Globus pallidus (tissue), 1 donor: ENCODE measurements around the gene TBCC.

ENCODE experiments used
- DNase-seq: peaks from one replicate; pipeline ENCODE4 v3.0.0-alpha.2; 2015; ENCODE audit warnings: low spot score

Gene TBCC

DNA sequence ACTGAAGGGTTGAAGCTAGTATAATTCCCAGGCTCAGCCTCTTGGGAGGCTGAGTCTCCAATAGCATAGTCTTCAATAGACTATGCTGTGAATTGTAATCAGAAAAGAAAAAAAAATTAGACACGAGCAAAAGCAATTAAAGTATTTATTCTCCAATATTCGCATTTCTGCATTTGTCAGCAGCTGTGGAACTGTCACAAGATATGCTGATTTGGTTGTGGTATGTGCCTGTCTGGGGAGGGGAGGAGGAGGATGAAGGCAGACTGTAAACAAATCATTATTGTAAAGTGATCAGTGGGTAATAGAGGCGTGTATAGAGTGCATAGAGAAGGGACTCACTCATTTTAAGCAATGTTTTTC is 25.8 kb upstream of the TBCC start:
- DNase-seq: no peak

DNA sequence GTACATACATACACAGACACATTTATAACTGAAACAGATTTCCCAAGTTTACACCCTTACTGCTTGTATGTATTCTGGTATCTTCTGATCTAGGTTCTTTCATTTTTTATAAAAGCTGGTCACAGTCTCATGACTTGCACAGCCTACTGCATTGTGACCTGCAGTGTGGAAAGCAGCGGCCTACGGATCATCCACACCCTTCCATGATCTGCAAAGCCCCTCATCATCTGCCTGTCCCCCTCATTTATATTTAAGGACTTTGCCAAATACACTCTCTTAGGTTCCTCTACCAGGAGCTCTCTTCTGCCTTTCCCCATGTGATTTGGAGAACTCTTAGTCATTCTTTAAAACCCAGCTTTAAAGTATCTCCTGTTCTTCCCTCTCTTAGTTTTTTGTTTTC is 23.9 kb upstream of the TBCC start:
- no peak for DNase-seq

DNA sequence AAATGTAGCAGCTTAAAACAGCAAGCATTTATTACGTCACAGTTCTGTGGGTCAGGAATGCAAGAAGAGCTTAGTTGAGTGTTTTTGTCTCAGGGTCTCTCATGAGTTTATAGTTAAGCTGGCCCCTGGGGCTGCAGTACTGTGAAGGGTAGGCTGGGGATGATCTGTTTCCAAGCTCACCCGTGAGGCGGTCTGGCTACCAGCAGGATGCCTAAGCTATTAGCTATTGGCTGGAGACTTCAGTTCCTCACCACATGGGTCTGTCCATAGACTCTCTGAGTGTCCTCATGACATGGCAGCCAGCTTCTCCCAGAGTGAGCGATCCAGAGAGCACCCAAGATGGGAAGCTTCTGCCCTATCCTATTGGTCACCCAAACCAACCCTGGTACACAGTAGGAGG is 23.1 kb upstream of the TBCC start:
- no peak for DNase-seq

DNA sequence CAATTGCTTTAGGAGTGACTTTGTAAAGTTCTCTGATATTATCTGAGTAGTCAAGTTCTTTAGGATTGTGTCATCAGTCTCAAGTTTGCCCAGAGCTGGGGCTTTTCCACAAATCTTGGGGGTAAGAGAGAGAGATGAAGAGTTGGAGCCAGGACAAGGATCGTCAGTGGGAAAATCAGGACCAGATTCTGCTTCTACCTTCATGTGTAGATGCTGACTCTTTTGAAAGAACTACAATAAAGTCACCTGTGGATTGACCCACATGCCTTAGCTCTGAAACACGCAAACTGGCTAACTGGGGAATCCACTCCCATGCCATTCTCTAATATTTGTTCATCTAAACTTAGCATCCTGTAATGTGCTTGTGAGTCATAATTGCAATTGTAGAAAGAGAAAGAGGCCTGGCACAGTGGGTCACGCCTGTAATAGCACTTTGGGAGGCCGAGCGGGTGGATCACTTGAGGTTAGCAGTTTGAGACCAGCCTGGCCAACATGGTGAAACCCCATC is 20.3 kb upstream of the TBCC start:
- DNase-seq: no peak

DNA sequence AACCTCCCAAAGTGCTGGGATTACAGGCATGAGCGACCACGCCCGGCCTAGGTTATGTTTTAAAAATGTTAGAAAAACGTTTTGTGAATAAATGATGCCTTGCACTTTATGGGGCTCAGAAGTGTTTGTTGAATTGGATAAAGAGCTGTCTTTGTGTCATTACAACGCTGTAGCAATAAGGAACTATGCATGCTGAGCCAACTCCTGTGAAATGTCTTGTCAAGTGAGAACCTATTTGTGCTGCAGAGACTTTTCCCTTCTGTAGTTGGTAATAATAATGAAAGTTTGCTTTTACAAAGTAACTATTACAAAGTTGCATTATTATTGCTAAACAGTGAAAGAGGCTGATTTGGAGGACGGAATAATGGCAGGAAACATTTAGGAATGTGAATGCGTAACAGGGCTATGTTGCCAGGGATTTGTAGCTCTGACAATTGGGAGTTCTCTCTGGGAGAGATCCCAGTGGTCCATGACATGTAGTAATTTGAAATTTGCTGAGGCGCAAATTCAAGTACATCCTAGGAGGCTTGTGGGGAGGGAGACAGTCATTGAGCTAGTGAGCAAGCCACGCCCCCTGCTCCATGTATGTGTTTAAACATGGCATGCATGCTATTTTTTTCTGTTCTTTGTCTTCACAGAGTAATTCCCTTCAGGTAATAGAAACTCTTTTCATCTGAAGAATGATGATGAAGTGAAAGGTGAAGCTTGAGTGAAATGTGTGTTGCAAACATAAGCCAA is 19.2 kb upstream of the TBCC start:
- DNase-seq: no peak

DNA sequence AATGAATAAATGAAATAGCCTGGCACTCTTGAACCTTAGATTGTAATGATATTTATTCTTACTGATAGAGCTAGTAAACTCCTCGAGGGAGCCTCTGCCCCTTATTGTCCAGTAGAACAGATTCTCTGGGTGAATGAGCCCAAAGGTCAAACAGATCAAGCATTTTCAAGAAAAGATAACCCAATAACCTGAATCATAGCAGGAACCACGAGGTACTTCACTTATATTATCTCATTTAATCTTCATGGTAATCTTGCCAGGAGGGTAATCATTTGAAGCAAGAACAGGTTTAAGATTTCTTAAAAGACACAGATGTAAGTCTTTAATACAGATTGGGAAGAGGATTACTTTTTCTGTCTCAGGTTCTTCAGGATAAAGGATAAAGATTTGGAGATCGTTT is 17.0 kb upstream of the TBCC start:
- DNase-seq: no peak

DNA sequence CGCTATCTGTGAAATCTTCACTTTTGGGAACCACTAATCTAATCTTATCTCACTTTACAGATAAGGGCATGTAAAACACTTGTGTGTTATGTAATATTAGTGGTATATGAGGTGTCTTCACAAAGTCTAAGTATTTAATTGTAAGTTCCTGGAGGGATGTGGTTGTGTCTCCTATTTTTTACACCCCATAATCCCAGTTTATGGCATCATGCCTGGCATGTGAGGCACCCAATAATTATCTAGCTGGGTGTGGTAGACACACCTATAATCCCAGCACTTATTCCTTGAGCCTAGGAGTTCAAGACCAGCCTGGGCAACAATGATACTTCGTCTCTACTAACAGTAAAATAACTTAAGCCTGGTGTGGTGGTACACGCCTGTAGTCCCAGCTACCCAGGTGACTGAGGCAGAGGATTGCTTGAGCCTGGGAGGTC is 16.5 kb upstream of the TBCC start:
- no peak for DNase-seq

DNA sequence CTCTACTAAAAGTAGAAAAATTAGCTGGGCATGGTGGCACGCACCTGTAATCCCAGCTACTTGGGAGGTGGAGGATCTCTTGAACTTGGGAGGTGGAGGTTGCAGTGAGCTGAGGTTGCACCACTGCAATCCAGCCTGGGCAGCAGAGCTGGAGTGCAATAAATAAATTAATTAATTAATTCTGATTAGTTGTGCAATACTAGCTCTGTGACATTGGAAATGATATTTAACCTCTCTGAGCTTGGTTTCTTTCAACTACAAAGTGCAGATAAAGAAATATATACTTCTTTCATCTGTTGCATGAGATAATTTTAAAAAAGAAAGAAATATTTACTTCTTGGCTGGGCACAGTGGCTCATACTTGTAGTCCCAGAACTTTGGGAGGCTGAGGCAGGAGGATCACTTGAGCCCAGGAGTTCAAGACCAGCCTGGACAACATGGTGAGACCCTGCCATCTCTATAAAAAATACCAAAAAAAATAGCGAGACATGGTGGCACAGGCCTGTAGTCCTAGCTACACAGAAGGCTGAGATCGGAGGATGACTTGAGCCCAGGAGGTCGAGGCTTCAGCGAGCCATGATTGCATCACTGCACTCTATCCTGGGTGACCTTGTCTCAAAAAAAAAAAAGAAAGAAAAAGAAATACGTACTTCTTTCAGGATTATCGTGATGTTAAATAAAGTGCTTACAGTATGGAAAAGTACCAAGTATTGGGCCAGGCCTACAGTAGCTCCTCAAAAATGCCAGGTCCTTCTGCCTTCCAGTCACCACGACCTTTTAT is 15.6 kb upstream of the TBCC start:
- DNase-seq: no peak

DNA sequence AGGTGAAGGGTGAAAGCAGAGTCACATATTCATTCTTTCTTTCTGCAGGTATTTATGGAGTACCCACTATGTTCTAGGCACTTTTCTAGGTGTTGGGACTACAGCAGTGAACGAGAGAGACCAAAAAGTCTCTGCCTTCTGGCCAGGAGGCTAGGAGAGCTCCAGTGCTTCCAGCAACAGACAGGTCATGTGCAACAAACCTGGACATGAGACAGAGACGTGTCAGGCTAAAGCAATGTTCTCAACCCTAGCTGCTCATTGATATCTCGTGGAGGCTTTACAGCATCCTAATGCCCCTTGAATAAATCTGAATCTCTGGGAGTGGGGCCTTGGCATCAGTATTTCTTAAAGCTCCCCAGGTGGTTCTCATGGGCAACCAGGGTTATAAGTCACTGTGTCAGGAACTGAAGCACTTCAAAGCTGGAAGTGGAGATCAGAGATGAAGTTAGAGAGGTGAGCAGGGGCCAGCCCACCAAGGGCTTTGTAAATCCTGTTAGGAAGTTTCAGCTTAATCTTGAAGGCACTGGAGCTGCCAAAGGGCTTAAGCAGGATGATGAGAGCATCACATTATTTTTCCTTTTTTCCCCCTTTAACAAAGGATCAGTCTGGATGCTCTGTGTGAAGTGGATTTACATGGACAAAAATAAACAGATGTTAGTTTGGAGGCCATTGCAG is 13.0 kb upstream of the TBCC start:
- no peak for DNase-seq

DNA sequence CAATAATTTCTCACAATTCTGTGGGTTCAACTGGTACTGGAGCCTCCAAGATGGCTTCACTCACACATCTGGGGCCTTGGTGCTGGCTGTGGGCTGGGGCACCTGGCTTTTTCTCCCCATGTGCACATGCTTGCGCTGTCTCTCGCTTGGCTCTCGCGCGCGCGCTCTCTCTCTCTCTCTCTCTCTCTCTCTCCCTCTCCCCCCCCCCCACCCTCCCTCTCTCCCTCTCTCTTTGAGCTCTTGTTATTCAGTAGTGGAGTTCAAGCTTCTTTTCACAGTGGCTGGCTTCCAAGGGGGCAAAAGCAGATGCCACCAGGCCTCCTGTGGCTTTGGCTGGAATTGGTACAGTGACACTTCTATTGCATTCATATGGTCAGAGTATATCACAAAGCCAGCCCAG is 10.8 kb upstream of the TBCC start:
- DNase-seq: no peak

DNA sequence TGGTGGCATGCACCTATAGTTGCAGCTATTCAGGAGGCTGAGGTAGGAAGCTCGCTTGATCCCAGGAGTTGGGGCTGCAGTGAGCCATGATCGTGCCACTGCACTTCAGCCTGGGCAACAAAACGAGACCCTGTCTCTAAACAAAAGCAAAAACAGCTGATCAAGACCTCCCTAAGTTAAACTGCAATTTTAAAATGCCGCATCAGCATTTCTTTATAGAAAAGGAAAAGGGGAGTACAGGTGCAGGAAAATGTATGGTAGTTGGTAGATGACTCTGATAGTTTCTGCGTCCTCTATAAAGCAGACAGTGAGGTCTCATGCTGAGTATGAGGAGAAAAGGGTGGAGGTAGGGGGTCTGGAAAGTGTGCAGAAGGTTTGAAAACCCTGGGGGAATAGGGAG is 8.9 kb upstream of the TBCC start:
- DNase-seq: no peak

DNA sequence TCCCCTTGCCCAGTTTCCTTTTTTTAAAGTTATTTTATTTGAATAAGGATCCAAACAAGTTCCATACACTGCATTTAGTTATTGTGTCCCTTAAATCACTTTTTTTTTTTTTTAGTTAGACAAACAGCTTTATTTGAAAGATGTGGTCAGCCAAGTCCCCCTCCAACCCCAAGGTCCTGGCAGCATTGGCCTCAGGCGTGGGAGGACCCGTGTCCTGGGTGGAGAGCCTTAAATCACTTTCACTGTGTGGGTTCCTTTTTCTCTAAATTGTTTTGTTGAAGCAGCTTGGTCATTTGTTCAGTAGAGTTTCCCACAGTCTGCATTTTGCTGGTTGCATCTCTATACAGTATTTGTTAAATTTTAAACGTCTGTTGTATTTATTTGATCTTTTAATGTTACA is 5.2 kb upstream of the TBCC start:
- DNase-seq: no peak

DNA sequence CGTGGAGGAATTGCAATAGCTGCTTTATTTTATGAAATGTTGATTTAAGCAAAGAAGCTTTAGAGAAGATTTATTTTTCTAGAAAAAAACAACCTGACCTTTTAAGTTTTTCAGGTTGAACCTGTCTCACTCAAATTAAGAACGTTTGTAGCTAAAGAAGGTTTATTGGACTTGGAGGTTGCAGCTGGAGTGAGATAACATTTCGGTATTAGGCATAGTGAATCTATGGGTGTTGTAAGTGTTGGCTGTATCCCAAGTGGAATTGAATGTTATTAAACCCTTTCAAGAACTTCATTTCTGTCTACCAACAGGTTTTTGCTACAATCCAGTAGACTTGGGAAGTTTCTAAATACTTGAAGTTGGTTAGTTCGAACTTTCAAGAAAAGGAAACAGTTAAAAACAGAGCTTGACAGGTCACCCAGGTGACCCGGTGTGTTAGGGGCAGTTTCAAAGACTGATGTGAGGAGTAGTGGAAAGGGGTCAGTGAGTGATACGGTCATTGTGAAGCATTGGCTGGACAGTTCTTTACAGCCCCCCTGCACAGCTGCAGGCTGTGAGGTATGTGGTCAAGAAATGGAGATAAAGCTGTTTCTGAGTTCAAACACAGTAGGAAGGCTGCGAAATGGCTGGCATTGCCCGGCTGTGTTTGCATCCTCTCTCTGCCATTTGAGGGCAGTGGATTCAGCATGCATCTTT is 2.4 kb upstream of the TBCC start:
- peak; percentile 24 for DNase-seq

DNA sequence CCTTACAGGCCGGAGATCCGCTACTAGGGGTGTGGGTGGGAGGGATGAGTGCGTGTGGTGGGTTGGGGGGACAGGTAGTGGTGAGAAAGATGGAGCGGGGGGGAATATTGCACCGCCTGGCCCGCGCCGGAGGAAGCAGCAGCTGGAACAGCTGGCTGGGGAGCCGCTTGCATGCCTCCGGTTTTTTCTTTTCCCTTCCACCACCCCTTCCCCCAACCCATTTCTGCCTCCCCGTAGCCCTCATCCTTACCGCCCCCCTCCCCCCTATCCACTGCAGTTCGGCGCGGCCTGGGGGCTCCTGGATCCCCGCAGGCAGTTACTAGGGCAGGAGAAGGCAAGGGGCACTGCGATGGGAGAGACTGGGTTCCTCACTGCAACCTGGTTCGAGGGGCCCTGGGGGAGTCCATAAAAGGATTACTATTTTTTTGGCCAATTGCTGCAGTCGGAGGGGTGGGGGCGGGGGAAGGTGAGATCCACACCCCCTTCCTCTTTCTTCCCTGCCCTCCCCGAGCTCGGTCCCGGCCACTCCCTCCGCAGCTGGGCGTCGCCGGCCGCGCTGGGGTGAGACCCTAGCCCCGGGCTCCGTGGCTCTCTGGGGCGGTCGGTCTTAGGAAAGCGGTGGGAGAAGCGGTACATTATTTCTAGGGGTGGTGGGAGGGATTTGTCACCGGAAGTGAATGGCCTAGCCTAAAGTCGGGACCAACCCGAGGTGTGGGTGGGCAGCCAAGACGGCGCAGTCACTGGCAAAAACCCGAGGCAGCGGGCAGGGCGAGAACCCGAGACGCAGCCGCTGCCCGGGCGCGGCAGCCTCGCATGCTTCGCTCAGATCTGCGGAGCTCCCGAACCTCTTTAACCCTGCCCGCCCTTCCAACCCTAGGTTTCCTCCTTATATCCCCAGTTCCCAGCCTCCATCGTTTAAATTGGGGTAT is 824 bp upstream of the TBCC start:
- peak; percentile 81 for DNase-seq

DNA sequence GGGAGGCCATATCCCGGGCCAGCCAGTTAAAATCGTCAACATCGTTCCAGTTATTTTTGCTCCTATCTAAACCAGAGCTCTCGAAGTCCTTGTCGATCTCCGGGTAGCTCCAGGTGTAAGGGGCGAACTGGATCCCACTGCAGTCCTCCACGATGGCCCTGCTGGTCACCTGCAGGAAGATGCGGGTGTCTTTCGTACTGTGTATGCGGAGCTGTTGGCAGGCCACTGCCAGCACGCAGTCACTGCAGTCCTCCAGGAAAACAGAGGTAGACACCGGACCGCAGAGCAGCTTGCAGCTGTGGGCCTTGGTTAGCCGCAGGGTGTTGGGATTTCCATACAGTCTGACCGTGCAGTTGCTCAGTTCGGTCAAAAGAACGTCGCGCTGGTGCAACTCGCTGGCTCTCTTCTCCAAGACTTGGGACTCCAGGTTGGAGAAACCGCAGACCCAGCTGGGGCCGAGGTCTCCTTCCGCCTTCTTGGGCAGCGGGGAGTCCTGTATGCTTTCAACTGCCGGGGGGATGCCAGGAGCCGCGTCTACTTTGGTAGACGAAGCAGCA is 742 bp downstream of the TBCC start:
- peak; percentile 18 for DNase-seq

DNA sequence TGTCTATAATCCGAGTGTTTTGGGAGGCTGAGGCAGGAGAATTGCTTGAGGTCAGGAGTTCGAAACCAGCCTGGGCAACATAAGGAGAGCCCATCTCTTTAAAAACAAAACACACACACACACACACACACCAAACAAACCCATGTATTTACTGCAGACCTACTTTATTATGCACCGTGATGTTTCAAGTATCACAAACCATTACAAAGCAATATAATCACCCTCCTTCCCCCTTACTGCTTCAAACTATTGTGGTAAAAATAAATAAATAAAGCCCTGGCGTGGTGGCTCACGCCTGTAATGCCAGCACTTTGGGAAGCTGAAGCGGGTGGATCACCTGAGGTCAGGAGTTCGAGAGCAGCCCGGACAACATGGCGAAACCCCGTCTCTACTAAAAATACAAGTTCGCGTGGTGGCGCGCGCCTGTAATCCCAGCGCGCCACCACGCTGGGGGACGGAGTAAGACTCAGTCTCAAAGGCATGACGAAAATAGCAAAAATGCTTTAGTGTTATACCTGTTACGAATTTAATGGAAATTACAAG is 1.5 kb downstream of the TBCC start:
- DNase-seq: no peak

DNA sequence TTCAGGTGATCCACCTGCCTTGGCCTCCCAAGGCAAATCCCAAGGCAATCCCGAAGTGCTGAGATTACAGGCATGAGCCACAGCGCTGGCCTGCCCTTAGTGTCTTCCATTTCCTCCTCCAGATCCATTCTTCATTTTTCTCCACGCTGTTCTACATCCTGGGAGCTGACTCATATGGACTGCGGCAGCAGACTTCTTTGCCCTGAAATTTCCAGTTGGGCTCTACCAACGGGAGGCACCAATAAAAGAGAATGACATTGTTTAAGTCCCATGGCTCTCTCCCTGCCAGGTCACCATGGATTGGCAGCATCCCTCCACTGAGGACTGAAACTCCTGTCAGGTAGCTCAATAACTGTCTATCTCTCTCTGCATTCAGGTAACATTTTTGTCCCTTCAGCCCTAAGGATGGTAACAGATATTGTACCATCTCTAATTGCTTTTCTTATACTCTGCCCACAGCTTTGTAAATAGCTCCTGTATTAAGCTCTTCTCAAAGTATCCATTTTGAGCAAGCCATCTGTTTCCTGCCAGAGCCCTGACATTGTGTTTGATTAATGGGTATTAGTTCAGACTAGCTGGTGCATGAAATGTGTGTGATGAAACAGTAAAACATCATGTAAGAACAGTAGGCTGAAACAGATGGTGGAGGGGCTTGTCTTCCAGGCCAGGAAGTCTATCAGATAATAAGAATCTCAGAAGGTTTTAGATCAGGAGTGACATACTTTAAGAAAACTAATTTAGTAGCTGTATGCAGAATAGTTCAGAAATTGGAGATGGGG is 3.6 kb downstream of the TBCC start:
- DNase-seq: no peak

DNA sequence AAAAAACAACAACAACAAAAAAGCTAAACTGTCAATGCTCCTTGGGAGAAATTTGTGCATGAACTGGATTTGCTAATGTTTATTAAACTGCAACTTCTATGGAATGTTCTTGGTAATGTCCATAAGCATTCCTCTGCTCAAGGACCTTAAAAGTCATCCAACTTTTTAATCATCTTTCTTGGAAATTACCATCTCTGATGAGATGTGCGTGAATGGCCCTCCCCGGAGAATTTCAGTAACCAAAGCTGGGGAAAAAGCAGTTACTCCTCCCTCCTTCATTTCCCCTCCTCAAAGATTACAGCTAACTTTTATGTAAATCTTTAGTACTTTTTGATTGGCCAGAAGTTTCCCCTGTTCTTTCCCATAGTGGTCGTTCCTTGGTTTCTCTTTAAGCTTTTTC is 5.2 kb downstream of the TBCC start:
- DNase-seq: no peak

DNA sequence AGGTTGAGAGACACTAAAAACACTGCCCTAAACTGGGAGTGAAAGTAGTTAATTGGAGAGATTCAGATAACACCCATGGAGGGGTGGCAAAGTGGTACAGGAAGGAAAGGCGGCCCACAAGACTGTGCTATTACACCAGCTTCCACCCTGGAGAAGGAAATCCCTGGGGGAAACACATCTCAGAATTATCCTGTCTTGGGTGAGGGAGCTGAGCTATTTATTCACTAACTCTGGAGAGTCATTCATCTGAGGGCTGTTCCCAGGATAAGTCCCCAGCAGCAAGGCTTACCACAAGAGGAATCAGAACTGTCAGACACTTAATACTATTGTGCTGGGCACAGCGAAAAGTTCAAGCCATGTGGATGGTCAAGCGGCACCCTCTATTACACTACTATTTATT is 9.9 kb downstream of the TBCC start:
- no peak for DNase-seq
